ENCODE results near the gene TNP2. TPM values are rescaled to one million over a fixed set of nuclear protein-coding genes. Genes with fewer than 3 reads are reported as not detected.

TNP2 gene
- total and polyA plus RNA-seq, 7 donors, result not detected

DNA sequence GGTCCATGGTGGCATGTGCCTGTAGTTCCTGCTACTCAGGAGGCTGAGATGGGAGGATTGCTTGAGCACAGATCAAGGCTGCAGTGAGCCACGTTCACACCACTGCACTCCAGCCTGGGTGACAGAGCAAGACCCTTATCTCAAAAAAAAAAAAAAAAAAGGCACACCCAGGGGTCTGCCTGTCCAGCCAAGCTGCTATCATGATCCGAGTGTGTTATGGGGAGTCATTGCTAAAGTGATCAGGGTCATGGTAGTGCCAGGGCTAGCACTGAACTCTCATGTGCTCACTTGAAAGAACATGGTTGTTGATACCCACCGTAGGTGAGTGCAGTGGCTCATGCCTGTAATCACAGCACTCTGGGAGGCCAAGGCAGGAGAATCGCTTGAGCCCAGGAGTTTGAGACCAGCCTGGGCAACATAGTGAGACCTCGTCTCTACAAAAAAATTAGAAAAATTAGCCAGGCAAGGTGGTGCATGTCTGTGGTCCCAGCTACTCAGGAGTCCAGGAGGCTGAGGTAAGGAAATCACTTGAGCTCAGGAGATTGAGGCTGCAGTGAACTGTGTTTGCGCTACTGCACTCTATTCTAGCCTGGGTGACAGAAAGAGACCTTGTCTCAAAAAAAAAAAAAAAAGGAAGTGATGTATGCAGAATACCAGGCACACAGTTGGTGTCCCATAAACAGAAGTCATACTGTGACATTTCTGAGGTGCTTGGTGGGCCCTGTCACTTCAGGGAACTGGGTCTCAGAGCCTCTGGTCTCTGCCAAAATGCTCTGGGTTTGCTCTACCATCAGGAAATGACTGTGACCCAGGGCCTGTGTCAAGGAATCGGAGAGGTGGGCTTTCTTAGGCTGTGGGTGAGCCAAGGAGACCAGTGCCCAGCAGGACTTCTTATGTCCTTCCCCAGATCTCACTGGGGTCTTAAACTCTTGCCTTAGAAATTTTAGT is 9.8 kb upstream of the TNP2 start:
- Histone ChIP-seq H3K27ac (no peak overlapping the region), H3K9me3 (no peaks in the 10 kb centered on the region), H3K4me3 (no peak overlapping the region), H3K36me3 (ENCODE audit: insufficient read depth in 1 of 2, low read depth in 1 of 2) (no peaks in the 10 kb centered on the region), H3K27me3 (ENCODE audit: insufficient read depth in 3 of 3, low read length in 2 of 3) (peaks cover 0 to 5% (median 0%) of the 10 kb centered on the region in 3 donors), H3K4me1 (no peaks in the 10 kb centered on the region)
- intact Hi-C loops (cut with DNase I), result no loop called here
- DNase-seq, result no peak
- TF ChIP-seq, protein P1, sequence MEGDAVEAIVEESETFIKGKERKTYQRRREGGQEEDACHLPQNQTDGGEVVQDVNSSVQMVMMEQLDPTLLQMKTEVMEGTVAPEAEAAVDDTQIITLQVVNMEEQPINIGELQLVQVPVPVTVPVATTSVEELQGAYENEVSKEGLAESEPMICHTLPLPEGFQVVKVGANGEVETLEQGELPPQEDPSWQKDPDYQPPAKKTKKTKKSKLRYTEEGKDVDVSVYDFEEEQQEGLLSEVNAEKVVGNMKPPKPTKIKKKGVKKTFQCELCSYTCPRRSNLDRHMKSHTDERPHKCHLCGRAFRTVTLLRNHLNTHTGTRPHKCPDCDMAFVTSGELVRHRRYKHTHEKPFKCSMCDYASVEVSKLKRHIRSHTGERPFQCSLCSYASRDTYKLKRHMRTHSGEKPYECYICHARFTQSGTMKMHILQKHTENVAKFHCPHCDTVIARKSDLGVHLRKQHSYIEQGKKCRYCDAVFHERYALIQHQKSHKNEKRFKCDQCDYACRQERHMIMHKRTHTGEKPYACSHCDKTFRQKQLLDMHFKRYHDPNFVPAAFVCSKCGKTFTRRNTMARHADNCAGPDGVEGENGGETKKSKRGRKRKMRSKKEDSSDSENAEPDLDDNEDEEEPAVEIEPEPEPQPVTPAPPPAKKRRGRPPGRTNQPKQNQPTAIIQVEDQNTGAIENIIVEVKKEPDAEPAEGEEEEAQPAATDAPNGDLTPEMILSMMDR (IDR thresholded peaks at IDR 0.05), result no peak
- ATAC-seq, result no peak
- 82 to 85% (median 83%) methylated on average over 7 of the region's 7 CpGs for WGBS, 3 donors

DNA sequence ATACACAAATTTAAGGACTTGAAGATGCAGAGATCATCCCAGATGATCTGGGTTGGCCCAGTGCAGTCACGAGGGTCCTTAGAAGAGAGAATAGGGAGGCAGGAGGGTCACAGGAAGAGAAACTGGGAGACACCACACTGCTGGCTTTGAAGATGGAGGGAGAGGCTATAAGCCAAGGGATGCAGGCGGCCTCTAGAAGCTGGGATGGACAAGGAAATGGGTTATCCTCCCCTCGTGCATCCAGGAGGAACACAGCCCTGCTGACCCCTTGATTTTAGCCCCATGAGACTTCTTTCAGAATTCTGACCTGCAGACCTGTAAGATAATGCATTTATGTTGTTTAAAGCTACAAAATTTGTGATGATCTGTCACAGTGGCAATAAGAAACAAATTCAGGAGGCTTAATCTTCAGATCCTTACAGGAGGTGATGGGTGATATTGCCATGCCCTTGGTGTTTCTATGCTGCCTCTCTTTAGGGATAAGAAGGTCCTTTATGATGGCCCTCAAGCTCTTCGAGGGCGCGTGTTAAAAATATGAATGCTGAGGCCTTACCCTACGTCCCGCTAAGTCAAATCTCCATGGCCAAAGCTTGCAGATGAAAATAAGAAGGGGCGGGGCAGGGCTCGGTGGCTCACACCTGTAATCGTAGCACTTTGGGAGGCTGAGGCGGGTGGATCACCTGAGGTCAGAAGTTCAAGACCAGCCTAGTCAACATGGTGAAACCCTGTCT is 8.6 kb upstream of the TNP2 start:
- H3K4me3 ChIP-seq, result no peak overlapping the region
- H3K27me3 ChIP-seq (ENCODE audit: insufficient read depth in 3 of 3, low read length in 2 of 3), result peaks cover 0 to under 1% (median 0%) of the 10 kb centered on the region in 3 donors
- WGBS, 3 donors, result 87 to 92% (median 90%) methylated on average over 12 of the region's 12 CpGs
- H3K9me3 ChIP-seq, result no peaks in the 10 kb centered on the region
- H3K36me3 ChIP-seq (ENCODE audit: insufficient read depth in 1 of 2, low read depth in 1 of 2), result no peaks in the 10 kb centered on the region
- H3K4me1 ChIP-seq, result no peaks in the 10 kb centered on the region
- TF ChIP-seq, protein P1 (IDR thresholded peaks at IDR 0.05), result no peak
- no peak overlapping the region for H3K27ac ChIP-seq
- DNase-seq (no peak), ATAC-seq (no peak)
- intact Hi-C loops (cut with DNase I), result no loop called here

DNA sequence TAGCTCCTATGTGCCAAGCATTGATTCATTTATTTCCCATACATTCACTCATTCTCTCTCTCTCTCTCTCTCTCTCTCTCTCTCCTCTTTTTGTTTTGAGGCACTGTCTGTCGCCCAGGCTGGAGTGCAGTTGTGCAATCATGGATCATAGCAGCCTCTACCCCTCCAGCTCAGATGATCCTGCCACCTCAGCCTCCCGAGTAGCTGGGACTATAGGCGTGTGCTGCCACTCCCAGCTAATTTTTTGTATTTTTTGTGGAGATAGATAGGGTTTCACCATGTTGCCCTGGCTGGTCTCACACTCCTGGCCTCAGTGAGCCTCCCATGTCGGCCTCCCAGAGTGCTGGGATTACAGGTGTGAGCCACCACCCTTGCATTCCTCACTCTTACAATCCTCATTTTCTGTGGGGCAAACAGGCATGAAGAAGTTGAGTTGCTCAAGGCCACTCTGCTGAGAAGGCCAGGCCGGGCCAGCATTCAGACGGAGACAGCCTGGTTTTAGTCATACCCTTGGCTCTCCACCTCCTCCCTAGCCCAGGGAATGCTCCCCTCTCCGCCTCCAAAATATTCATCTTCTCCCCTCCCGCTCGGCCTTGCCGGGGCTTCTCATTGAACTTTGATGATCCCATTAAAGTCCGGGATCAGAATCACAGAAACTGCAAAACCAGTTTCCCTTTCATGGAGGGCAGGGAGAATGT is 7.9 kb upstream of the TNP2 start:
- Histone ChIP-seq H3K4me1 (no peaks in the 10 kb centered on the region), H3K9me3 (no peaks in the 10 kb centered on the region), H3K27ac (no peak overlapping the region), H3K4me3 (no peak overlapping the region), H3K36me3 (ENCODE audit: insufficient read depth in 1 of 2, low read depth in 1 of 2) (no peaks in the 10 kb centered on the region), H3K27me3 (ENCODE audit: insufficient read depth in 3 of 3, low read length in 2 of 3) (no peaks in the 10 kb centered on the region)
- intact Hi-C loops (cut with DNase I), result no loop called here
- WGBS, 3 donors, result 83 to 88% (median 83%) methylated on average over 11 of the region's 11 CpGs
- ATAC-seq (no peak), DNase-seq (no peak)
- TF ChIP-seq, protein P1 (IDR thresholded peaks at IDR 0.05), result no peak

DNA sequence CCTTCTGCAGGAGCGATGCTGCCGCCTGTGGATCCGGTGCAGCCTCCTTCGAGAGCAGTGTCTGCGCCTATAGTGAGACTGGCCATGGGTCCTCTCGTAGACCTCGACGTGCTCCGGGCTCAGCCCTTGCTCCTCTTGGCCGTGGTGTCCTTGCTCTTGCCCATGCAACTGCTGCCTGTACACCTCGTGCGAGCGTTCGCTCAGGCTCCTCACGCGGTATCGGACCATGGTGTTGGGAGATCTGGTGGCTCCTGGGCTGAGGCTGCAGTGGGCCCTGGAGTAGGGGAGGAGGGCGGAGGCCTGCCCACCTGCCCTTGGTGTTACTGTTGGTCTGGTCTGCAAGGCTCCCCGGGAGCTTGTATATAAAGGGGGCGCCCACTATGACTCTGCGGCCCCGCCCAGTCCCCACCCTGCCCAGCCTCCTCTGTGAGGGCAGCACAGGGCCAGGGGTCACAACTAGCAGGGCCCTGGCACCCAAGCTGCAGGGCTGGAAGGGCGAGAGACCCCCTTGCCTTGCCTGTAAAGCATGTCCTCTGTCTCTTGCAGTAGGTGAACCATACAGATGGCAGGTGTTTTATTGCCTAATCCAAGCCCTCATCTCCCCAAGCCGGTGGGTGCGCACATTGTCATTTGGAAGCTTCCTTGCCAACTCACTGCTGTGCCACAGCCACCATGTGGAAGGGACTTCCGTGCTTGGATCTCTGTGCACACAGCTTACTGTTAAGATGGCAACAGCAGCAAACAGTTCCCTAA is 7.2 kb upstream of the TNP2 start, which contains the start of gene PRM2:
TSS of gene PRM2 (minus strand) at position 338 of the 753 bp plus-strand sequence. CDS start at position 228, 110 bp downstream.
- intact Hi-C loops (cut with DNase I), result no loop called here
- no peak for DNase-seq
- 87 to 93% (median 89%) methylated on average over 24 to 26 of the region's 26 CpGs for WGBS, 3 donors
- no peak for ATAC-seq
- Histone ChIP-seq H3K27me3 (ENCODE audit: insufficient read depth in 3 of 3, low read length in 2 of 3) (no peaks in the 10 kb centered on the region), H3K36me3 (ENCODE audit: insufficient read depth in 1 of 2, low read depth in 1 of 2) (no peaks in the 10 kb centered on the region), H3K27ac (no peak within 1 kb of the TSS), H3K4me3 (no peak within 1 kb of the TSS), H3K9me3 (no peaks in the 10 kb centered on the region), H3K4me1 (no peaks in the 10 kb centered on the region)
- TF ChIP-seq, protein P1 (IDR thresholded peaks at IDR 0.05), result no peak
